Endothelial cell of umbilical vein (primary cell): ENCODE results near the gene CEP104.

Source experiments
- CTCF ChIP-seq, 2 donors: IDR thresholded peaks; 1 replicate in 1 of 2; 2 replicates in 1 of 2; pipeline ENCODE4 v1.5.1; 2011; ENCODE audit warnings: low read length in 2 of 2, mild to moderate bottlenecking in 2 of 2, moderate library complexity in 2 of 2, control low read depth in 1 of 2, inconsistent platforms in 1 of 2, low read depth in 1 of 2; ENCODE audit not compliant: insufficient read depth in 1 of 2; ENCODE audit errors: extremely low read depth in 1 of 2
- POLR2A ChIP-seq: IDR thresholded peaks from 2 replicates; pipeline ENCODE4 v1.6.1; 2012; ENCODE audit warnings: low read depth, mild to moderate bottlenecking, control low read depth, low read length
- TF ChIP-seq, protein P1 (sequence below): IDR thresholded peaks from 2 replicates; pipeline ENCODE4 v1.6.1; 2011; ENCODE audit not compliant: insufficient read depth, insufficient read length

DNA sequence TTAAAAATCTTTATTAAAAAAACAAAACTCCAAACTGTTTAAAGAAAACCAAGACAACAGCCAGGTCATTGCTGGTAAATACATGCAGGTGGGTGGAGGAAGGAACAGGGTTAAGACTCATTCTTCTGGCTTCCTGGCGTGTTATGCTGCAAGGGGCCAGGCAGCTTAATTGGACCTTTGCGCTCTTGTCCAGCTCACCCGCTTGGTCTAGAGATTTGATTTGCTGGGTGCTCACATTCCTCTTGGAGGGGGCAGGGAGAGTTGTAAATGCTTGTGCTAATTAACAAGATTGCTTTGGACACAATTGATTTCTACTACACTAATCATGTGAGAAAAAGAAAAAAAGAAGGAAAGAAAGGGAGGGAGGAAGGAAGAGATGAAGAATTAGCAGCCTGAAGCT lies 10.5 kb downstream of the CEP104 start:
- TF ChIP-seq POLR2A (no peak), CTCF (IDR thresholded peaks at IDR 0.05; ENCODE audit: extremely low read depth in 1 of 2, insufficient read depth in 1 of 2, low read depth in 1 of 2, low read length in 2 of 2) (no peak)
- TF ChIP-seq, protein P1, sequence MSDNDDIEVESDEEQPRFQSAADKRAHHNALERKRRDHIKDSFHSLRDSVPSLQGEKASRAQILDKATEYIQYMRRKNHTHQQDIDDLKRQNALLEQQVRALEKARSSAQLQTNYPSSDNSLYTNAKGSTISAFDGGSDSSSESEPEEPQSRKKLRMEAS: no peak
